IPS DF 6.9 (cell line): Measurements from ENCODE around the gene CCDC148.
"Not testable (repeated sequence)": the region's sequence is repeated elsewhere in the genome, so short reads cannot be mapped to it uniquely, and the experiment has no call there.

ENCODE experiments used
- DNase-seq: peaks from one replicate; pipeline ENCODE4 v3.0.0-alpha.2; 2013; ENCODE audit warnings: low read depth, low spot score
- H3K27ac ChIP-seq: one replicate; pipeline ENCODE4 v1.5.1; 2013; ENCODE audit warnings: low read length, control low read depth
- H3K27me3 ChIP-seq: 2 replicates; pipeline ENCODE4 v1.6.1; 2013; ENCODE audit warnings: mild to moderate bottlenecking, low read length; ENCODE audit not compliant: control insufficient read depth, insufficient read depth
- H3K36me3 ChIP-seq: 2 replicates; pipeline ENCODE4 v1.6.1; 2013; ENCODE audit warnings: low read length; ENCODE audit not compliant: control insufficient read depth, insufficient read depth
- H3K4me1 ChIP-seq: 2 replicates; pipeline ENCODE4 v1.6.1; 2013; ENCODE audit warnings: low read length; ENCODE audit not compliant: control insufficient read depth, insufficient read depth
- H3K4me3 ChIP-seq: 2 replicates; pipeline ENCODE4 v1.5.1; 2013; ENCODE audit warnings: mild to moderate bottlenecking, low read length
- H3K9me3 ChIP-seq: 2 replicates; pipeline ENCODE4 v1.6.1; 2013; ENCODE audit warnings: low read length, inconsistent platforms; ENCODE audit not compliant: control insufficient read depth, insufficient read depth
- WGBS: extraction: QIAGEN DNeasy Blood & Tissue Kit; methylation state at CpG from one replicate; pipeline ENCODE4 v1.1.7; 2013; ENCODE audit warnings: mixed read lengths, missing lambda C conversion rate; ENCODE audit not compliant: insufficient read length, insufficient coverage; 5-methylcytosine and 5-hydroxymethylcytosine counted together

CCDC148 gene

GRCh38 chr2:158482594-158482993 is 26.0 kb upstream of the CCDC148 start:
- DNase-seq = no peak
- Histone ChIP-seq H3K36me3 (no peaks in the 10 kb centered on the region), H3K4me3 (no peak overlapping the region), H3K9me3 (no peaks in the 10 kb centered on the region), H3K27ac (no peak overlapping the region), H3K27me3 (no peaks in the 10 kb centered on the region), H3K4me1 (no peaks in the 10 kb centered on the region)

- no peak overlapping the region for H3K27ac ChIP-seq
- H3K9me3 ChIP-seq = no peaks in the 10 kb centered on the region
- no peak for DNase-seq
- no peak overlapping the region for H3K4me3 ChIP-seq
- H3K36me3 ChIP-seq = no peaks in the 10 kb centered on the region
- no CpG with 5 or more reads among the region's 1 CpG for WGBS
- no peaks in the 10 kb centered on the region for H3K4me1 ChIP-seq
- H3K27me3 ChIP-seq = no peaks in the 10 kb centered on the region
These were observed 24.6 kb upstream of the CCDC148 start for GRCh38 chr2:158481116-158481515.

GRCh38 chr2:158478816-158479215 is 22.3 kb upstream of the CCDC148 start:
- Histone ChIP-seq H3K9me3 (no peaks in the 10 kb centered on the region), H3K27ac (no peak overlapping the region), H3K4me1 (no peaks in the 10 kb centered on the region), H3K36me3 (no peaks in the 10 kb centered on the region), H3K4me3 (no peak overlapping the region), H3K27me3 (no peaks in the 10 kb centered on the region)
- no CpG with 5 or more reads among the region's 1 CpG for WGBS
- no peak for DNase-seq

- DNase-seq = no peak
- Histone ChIP-seq H3K4me3 (no peak overlapping the region), H3K4me1 (no peaks in the 10 kb centered on the region), H3K27ac (no peak overlapping the region), H3K36me3 (no peaks in the 10 kb centered on the region), H3K27me3 (no peaks in the 10 kb centered on the region), H3K9me3 (no peaks in the 10 kb centered on the region)
- no CpG with 5 or more reads among the region's 6 CpGs for WGBS
These were observed 21.7 kb upstream of the CCDC148 start for GRCh38 chr2:158478237-158478636.

- no CpG with 5 or more reads among the region's 3 CpGs for WGBS
- H3K4me1 ChIP-seq = no peaks in the 10 kb centered on the region
- DNase-seq = no peak
- no peaks in the 10 kb centered on the region for H3K27me3 ChIP-seq
- no peaks in the 10 kb centered on the region for H3K9me3 ChIP-seq
- no peaks in the 10 kb centered on the region for H3K36me3 ChIP-seq
- H3K27ac ChIP-seq = no peak overlapping the region
- no peak overlapping the region for H3K4me3 ChIP-seq
These were observed 20.6 kb upstream of the CCDC148 start for GRCh38 chr2:158477202-158477601.

DNA sequence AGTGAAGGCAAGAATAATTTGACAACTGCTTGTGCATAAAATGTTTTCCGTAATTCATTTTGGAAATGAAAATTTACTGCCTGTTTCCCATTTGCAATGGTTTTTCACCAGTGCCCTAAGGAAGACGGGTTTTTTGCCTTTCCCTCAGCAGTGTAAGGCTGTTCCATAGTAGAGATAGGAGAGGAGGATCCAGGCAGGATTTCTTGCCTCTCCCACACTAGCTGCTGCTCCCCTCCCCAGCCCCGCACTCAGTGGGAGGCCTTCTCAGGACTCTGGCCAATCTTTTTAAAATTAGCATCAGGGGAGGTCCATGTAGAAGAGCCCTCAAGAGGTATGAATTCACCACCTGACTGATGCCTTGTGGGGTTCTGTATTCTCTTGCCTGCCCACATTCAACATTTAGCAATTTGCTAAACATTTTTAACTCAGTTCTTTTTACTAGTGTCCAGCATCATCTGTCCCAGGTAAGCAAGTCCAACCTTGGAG is 18.0 kb upstream of the CCDC148 start:
- not testable (repeated sequence) for H3K27me3 ChIP-seq, H3K4me3 ChIP-seq, DNase-seq, H3K4me1 ChIP-seq, H3K27ac ChIP-seq, H3K36me3 ChIP-seq, H3K9me3 ChIP-seq
- WGBS = no CpG with 5 or more reads among the region's 3 CpGs

GRCh38 chr2:158473719-158474392 is 17.3 kb upstream of the CCDC148 start:
- Histone ChIP-seq H3K27me3 (no peaks in the 10 kb centered on the region), H3K4me3 (no peak overlapping the region), H3K27ac (no peak overlapping the region), H3K9me3 (no peaks in the 10 kb centered on the region), H3K4me1 (no peaks in the 10 kb centered on the region), H3K36me3 (no peaks in the 10 kb centered on the region)
- WGBS = no CpG with 5 or more reads among the region's 8 CpGs
- no peak for DNase-seq

GRCh38 chr2:158473300-158473699 is 16.7 kb upstream of the CCDC148 start:
- WGBS = no CpG with 5 or more reads among the region's 3 CpGs

DNA sequence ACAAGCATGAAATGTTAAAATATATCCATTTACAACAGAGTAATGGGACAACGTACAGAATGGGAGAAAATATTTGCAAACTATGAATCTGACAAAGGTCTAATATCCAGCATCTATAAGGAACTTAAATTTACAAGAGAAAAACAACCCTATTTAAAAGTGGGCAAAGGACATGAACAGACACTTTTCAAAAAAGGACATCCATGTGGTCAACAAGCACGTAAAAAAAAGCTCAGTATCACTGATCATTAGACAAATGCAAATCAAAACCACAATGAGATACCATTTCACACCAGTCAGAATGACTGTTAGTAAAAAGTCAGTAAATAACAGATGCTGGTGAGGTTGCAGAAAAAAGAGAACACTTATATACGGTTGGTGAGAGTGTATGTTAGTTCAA is 16.3 kb upstream of the CCDC148 start:
- not testable (repeated sequence) for H3K4me3 ChIP-seq, DNase-seq, H3K4me1 ChIP-seq, H3K27me3 ChIP-seq, H3K27ac ChIP-seq, H3K36me3 ChIP-seq, H3K9me3 ChIP-seq
- WGBS = no CpG with 5 or more reads among the region's 3 CpGs

More at GRCh38 chr2:158473300-158473699, 16.7 kb upstream of the CCDC148 start:
- not testable (repeated sequence) for DNase-seq, H3K4me1 ChIP-seq, H3K27me3 ChIP-seq, H3K27ac ChIP-seq, H3K36me3 ChIP-seq, H3K4me3 ChIP-seq, H3K9me3 ChIP-seq

DNA sequence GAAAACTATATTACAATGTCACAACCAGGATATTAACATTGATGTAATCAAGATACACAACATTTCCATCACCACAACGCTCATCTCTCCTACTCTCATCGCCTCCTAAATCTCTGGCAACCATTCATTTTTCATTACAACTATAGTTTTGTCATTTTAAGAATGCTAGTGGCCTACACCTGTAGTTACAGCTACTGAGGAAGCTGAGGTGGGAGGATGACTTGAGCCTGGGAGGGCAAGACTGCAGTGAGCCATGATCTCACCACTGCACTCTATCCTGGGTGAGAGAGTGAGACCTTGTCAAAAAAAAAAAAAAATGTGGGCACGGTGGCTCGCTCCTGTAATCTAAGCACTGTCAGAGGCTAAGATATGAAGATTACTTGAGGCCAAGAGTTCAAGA is 10.7 kb upstream of the CCDC148 start:
- WGBS = 100% methylated on average over 2 of the region's 4 CpGs
- Histone ChIP-seq H3K4me1 (peaks cover 2% of the 10 kb centered on the region; the same call in 1 of the 2 replicates), H3K9me3 (no peaks in the 10 kb centered on the region), H3K4me3 (no peak overlapping the region), H3K27ac (no peak overlapping the region), H3K27me3 (no peaks in the 10 kb centered on the region), H3K36me3 (no peaks in the 10 kb centered on the region)
- no peak for DNase-seq
